Measurements from ENCODE around the gene CFAP74.

CFAP74 gene

DNA sequence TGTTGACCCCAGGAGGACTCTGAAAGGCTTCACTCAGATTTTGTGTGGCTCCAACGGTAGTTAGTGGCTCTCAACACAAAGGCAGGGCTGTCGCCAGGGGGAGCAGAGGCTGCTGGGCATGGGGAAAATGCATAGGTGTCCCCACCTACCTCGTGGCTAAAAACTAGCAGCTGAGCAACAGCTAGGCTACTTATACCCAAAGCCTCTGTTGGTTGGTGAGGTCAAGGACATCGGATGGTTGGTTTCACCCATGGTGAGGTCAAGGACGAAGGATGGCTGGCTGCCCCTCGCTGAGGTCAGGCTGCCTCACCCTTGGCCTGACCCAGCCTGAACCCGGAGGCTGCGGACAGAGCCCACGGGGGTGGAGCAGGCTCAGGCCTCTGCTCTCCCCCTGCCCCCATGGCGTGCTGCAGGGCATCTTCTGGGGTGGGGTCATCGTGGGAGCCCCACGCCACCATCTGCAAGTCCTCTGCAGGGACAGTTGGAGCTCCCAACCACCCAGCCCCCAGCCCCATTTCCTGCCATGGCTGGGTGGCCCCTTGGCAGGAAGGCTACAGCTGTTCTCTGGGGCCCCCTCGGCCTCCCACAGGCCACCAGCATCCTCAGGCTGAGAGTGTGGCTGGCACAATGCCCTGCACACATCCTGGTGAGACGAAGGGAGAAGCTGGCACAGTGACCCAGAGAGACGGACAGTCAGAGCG lies 104.2 kb downstream of the CFAP74 start:
- in situ Hi-C loops (cut with HindIII; ENCODE audit: low sequenced_read_pairs) = no loop called here
- TF ChIP-seq, protein P1, sequence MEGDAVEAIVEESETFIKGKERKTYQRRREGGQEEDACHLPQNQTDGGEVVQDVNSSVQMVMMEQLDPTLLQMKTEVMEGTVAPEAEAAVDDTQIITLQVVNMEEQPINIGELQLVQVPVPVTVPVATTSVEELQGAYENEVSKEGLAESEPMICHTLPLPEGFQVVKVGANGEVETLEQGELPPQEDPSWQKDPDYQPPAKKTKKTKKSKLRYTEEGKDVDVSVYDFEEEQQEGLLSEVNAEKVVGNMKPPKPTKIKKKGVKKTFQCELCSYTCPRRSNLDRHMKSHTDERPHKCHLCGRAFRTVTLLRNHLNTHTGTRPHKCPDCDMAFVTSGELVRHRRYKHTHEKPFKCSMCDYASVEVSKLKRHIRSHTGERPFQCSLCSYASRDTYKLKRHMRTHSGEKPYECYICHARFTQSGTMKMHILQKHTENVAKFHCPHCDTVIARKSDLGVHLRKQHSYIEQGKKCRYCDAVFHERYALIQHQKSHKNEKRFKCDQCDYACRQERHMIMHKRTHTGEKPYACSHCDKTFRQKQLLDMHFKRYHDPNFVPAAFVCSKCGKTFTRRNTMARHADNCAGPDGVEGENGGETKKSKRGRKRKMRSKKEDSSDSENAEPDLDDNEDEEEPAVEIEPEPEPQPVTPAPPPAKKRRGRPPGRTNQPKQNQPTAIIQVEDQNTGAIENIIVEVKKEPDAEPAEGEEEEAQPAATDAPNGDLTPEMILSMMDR (IDR thresholded peaks at IDR 0.05; ENCODE audit: low read depth, low read length) = peak; percentile 10
- DNase-seq (ENCODE audit: low read depth, low spot score) = no peak
- H3K4me3 ChIP-seq (ENCODE audit: low read depth, low read length) = no peak overlapping the region

DNA sequence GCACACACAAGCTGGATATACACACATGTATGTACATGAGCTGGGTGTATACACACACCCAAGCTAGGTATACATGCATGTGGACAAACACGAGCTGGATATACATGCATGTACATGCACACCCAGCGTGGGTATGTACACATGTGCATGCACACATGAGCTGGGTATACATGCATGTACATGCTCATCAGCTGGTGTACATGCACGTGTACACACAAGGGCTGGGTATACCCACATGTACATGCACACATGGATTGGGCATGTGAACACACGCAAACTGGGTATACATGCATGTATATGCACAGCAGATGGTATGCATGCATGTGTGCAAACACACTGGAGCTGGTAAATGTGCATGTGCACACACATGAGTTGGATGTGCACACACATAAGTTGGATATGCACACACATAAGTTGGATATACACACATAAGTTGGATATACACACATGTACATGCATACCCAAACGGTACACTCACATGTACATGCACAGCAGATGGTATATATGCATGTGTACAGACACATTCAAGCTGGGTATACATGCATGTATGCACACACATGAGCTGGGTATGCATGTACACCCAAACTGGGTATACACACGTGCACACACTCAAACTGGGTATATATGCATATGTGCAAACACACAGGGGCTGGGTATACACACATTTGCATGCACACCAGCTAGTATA lies 105.2 kb downstream of the CFAP74 start:
- no peak overlapping the region for H3K4me3 ChIP-seq (ENCODE audit: low read depth, low read length)
- DNase-seq (ENCODE audit: low read depth, low spot score) = no peak
- in situ Hi-C loops (cut with HindIII; ENCODE audit: low sequenced_read_pairs) = no loop called here
- TF ChIP-seq, protein P1 (IDR thresholded peaks at IDR 0.05; ENCODE audit: low read depth, low read length) = no peak

DNA sequence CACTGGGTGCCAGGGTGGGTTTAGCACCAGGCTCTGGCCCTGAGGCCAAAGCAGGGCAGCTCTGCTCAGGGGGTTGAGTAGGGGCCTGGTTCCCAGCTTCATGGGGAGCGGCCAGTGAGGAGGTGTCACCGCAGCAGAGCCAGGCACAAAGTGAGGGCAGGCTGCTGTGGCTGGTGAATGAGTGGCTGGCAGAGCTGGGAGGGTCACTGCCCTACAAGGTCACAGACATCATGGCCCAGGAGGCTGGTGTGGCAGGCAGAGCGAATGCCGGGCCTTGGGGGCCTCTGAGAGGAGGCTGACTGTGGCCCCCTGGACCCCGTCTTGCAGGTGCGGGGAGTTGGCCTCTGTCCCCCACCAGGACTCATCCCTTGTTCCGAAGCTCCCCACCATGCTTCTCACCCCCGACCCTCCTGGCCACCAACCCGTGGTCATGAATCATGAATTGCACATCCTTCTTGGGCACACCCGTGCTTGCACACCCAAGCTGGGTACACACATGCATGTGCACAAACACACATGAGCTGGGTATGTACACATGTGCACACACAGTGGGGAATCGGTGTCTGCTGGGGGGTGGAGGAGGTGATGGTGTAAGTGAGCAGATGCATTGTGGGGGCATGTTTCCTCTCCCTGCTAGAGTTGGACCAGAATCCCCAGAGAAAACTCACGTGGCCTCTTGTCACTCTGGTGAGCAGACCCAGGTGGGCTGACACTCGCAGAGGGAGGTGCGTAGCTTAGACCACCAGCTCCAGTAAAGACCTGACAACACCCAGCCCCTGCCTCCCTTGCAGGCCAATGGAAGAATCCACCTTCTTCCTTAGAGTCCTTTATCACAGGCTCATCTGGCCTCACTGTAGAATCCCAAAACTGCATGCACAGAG lies 107.9 kb downstream of the CFAP74 start:
- in situ Hi-C loops (cut with HindIII; ENCODE audit: low sequenced_read_pairs) = no loop called here
- TF ChIP-seq, protein P1 (IDR thresholded peaks at IDR 0.05; ENCODE audit: low read depth, low read length) = no peak
- no peak overlapping the region for H3K4me3 ChIP-seq (ENCODE audit: low read depth, low read length)
- DNase-seq (ENCODE audit: low read depth, low spot score) = no peak

DNA sequence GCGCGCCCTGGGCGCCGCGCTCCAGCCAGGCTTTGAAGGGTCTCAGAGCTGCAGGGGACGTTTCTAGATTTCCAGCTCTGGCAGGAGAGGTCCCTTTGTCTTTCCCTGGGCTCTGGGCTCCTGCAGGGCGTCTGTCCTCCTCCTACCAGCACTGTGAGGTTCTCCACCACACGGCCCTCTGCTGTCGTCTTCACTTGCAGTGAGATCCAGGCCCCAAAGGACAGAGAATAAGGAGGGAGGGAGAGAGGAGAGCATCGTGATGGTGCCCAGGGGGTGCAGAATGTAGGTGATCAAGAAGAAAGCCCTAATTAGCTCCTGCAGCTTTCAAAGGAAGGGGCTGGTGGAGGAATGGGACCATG lies 108.5 kb downstream of the CFAP74 start:
- H3K4me3 ChIP-seq (ENCODE audit: low read depth, low read length) = no peak overlapping the region
- DNase-seq (ENCODE audit: low read depth, low spot score) = no peak
- in situ Hi-C loops (cut with HindIII; ENCODE audit: low sequenced_read_pairs) = no loop called here
- TF ChIP-seq, protein P1 (IDR thresholded peaks at IDR 0.05; ENCODE audit: low read depth, low read length) = no peak

DNA sequence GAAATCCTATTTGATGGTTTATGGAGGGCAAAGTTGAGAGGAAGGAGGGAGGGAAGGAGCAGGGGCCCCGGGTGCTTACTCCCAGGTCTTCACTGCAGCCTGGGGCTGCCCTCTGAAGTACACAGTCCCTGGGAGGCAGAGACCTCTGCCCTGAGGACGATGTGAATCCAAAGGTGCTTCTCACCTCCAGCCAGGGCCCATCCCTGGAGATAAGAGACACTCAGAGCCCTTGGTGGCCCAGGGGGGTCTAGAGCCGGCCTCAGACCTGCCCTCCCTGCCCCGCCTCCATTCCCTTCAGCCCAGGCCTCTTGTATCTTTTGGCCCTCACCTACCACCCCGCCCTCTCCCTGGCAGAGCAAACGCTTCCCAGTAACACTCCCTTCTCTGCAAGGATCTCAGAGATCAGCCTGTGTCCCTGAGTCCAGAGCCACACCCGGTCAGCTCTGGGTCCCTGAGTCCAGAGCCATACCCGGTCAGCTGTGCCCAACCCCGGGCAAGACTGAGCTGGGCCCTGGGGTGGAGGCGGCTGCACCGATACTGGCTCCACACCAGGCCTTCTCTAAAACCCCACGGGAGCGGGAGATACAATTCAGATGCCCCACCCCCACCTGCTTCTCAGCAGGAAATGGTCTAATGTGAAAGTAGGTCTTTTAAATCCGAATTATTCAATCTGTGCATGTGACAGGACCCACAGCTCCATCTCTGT lies 109.1 kb downstream of the CFAP74 start:
- TF ChIP-seq, protein P1 (IDR thresholded peaks at IDR 0.05; ENCODE audit: low read depth, low read length) = no peak
- H3K4me3 ChIP-seq (ENCODE audit: low read depth, low read length) = no peak overlapping the region
- no peak for DNase-seq (ENCODE audit: low read depth, low spot score)
- in situ Hi-C loops (cut with HindIII; ENCODE audit: low sequenced_read_pairs) = no loop called here

DNA sequence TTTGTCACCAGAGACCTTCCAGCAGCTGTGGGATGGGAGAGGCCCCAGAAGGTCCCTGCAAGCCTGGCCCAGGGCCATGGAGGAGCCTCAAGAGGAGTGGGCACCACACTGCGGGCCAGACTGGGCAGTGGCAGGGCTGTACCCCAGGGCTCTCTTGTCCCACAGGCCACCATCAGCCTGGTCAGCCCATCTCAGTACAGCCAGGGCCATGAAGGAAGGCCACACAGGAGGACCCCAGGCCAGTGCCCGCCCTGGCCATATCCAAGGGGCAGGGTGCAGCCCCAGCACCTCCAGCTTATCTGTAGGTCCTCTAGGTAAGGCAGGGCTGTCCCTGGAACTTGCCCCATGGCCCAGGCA lies 109.6 kb downstream of the CFAP74 start:
- no peak for DNase-seq (ENCODE audit: low read depth, low spot score)
- in situ Hi-C loops (cut with HindIII; ENCODE audit: low sequenced_read_pairs) = no loop called here
- H3K4me3 ChIP-seq (ENCODE audit: low read depth, low read length) = no peak overlapping the region
- TF ChIP-seq, protein P1 (IDR thresholded peaks at IDR 0.05; ENCODE audit: low read depth, low read length) = no peak

All from astrocyte of the spinal cord (primary cell).